Osteoblast (primary cell): ENCODE measurements around the gene KLK14. TPM values are rescaled to one million over a fixed set of nuclear protein-coding genes. Genes with fewer than 3 reads are reported as not detected.

ENCODE experiments used
- DNase-seq: peaks from one replicate; pipeline ENCODE4 v3.0.0; 2011; ENCODE audit warnings: low spot score, mixed read lengths; ENCODE audit not compliant: insufficient read length; ENCODE audit errors: missing footprints
- H2AFZ ChIP-seq: 2 replicates; pipeline ENCODE4 v1.6.0; 2011; ENCODE audit warnings: mild to moderate bottlenecking, low read length
- H3K27ac ChIP-seq: 2 replicates; pipeline ENCODE4 v1.5.1; 2011; ENCODE audit warnings: mild to moderate bottlenecking, low read depth, low read length, moderate library complexity
- H3K27me3 ChIP-seq: 2 replicates; pipeline ENCODE4 v1.6.0; 2012; ENCODE audit warnings: mild to moderate bottlenecking, control low read depth, inconsistent platforms, low read length, moderate library complexity; ENCODE audit not compliant: insufficient read depth
- H3K36me3 ChIP-seq: 2 replicates; pipeline ENCODE4 v1.5.1; 2011; ENCODE audit warnings: mild to moderate bottlenecking, low read length, control low read depth, moderate library complexity; ENCODE audit not compliant: insufficient read depth
- H3K4me1 ChIP-seq: 2 replicates; pipeline ENCODE4 v1.5.1; 2011; ENCODE audit warnings: mild to moderate bottlenecking, low read length, control low read depth, moderate library complexity; ENCODE audit not compliant: insufficient read depth
- H3K4me2 ChIP-seq: 2 replicates; pipeline ENCODE4 v1.6.0; 2011; ENCODE audit warnings: mild to moderate bottlenecking, low read length; ENCODE audit not compliant: insufficient read depth
- H3K4me3 ChIP-seq: fragments of 200-600 bp; sonication (generic); 3 replicates; pipeline ENCODE4 v1.5.1; 2012; ENCODE audit warnings: mild to moderate bottlenecking, low read length, inconsistent platforms; ENCODE audit not compliant: insufficient read depth
- H3K79me2 ChIP-seq: 2 replicates; pipeline ENCODE4 v1.6.0; 2012; ENCODE audit warnings: mild to moderate bottlenecking, low read length, control low read depth, inconsistent platforms; ENCODE audit not compliant: insufficient read depth
- H3K9me3 ChIP-seq: 2 replicates; pipeline ENCODE4 v1.5.1; 2011; ENCODE audit warnings: low read depth, low read length, control low read depth
- H4K20me1 ChIP-seq: 2 replicates; pipeline ENCODE4 v1.6.0; 2012; ENCODE audit warnings: mild to moderate bottlenecking, low read length, control low read depth; ENCODE audit not compliant: insufficient read depth
- total RNA-seq: library from RNA; depleted of rRNA; stranded (reverse); fragments of >200 nt; gene quantifications from 2 replicates; pipeline ENCODE4 v1.2.3, GENCODE V29; 2012
- TF ChIP-seq, protein P1 (sequence below): IDR thresholded peaks from 2 replicates; pipeline ENCODE4 v1.5.1; 2011; ENCODE audit warnings: mild to moderate bottlenecking, low read depth, low read length, moderate library complexity; ENCODE audit errors: extremely low read depth

Gene KLK14
- total RNA-seq, 1 donor = not detected

DNA sequence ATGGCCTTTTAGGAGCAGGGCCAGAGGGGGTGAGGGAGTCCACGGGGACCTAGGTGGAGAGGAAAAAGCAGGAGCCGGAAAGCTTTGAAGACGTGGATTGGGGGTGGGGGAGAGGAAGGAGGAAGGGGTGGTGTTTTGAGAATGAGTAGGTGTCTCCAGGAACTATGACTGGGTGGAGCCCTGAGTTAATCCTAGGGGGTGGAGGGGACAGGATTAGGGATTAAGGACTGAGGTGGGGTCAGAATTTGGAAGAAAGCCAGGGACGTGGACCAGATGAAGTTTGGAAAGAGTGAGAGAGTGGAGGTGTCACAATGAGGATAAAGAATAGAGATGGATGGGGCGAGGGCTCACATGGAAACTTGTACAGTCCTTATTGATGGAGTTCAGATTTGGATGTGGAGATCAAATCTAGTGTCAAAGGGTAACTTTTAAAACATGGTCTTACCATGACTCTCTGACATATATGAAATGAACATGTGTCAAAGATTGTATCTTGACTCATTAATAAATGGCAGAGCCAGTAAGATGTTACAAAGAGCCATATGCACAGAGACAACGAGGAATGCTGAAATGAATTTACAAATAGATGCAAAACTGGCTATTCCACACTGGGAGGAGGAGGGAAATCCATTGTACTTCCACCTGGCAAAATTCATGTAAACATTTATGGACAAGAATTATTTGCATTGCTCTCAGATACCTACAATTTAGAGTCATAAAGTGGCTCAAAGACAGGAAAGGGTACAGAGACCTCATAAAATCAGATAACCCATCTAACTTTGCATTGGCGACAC lies 16.1 kb downstream of the KLK14 start:
- no peak overlapping the region for H2AFZ ChIP-seq
- no peaks in the 10 kb centered on the region for H3K9me3 ChIP-seq
- no peaks in the 10 kb centered on the region for H3K36me3 ChIP-seq
- H3K4me3 ChIP-seq = no peak overlapping the region
- H3K4me2 ChIP-seq = no peak overlapping the region
- no peaks in the 10 kb centered on the region for H3K4me1 ChIP-seq
- no peaks in the 10 kb centered on the region for H3K79me2 ChIP-seq
- TF ChIP-seq, protein P1, sequence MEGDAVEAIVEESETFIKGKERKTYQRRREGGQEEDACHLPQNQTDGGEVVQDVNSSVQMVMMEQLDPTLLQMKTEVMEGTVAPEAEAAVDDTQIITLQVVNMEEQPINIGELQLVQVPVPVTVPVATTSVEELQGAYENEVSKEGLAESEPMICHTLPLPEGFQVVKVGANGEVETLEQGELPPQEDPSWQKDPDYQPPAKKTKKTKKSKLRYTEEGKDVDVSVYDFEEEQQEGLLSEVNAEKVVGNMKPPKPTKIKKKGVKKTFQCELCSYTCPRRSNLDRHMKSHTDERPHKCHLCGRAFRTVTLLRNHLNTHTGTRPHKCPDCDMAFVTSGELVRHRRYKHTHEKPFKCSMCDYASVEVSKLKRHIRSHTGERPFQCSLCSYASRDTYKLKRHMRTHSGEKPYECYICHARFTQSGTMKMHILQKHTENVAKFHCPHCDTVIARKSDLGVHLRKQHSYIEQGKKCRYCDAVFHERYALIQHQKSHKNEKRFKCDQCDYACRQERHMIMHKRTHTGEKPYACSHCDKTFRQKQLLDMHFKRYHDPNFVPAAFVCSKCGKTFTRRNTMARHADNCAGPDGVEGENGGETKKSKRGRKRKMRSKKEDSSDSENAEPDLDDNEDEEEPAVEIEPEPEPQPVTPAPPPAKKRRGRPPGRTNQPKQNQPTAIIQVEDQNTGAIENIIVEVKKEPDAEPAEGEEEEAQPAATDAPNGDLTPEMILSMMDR = no peak
- DNase-seq = peak; percentile 49
- no peaks in the 10 kb centered on the region for H4K20me1 ChIP-seq
- H3K27me3 ChIP-seq = no peaks in the 10 kb centered on the region
- H3K27ac ChIP-seq = no peak overlapping the region

DNA sequence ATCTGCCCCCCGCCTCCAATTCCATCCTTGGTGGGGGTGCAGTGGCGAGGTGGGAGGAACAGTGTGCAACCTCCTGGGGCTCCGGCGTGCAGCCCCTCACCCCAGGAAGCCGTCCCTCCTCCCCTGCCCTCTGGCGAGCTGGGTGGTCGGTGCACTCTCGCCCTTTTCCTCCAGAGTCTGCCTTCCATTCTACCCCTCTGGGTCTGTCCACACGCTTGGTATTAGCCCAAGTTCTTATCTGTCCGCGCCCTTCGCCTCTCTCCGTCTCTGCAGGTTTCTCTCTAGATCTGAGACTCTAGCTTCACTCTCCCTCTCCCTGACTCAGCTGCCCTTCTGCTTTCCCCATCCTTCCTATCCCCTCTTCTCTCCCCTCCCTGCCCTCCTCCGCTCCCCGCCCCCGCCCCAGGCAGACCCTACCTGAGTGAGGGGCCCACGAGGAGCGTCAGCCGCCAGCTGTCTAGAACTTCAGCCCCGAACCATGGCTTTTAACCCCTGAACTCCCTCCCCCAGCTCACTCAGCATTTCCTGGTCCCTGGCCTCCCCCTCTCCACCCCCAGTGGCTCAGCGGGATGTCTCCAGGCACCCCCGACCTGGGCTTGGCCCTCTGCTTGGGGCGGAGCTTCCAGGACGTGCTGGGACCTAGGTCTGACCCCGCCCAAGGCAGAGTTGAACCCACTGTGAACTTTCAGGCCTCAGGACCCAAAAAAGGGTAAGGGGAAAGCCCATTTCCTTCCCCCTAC lies 17.3 kb downstream of the KLK14 start:
- Histone ChIP-seq H3K36me3 (no peaks in the 10 kb centered on the region), H3K4me1 (no peaks in the 10 kb centered on the region), H3K27ac (no peak overlapping the region), H3K79me2 (no peaks in the 10 kb centered on the region), H4K20me1 (no peaks in the 10 kb centered on the region), H3K9me3 (no peaks in the 10 kb centered on the region), H2AFZ (no peak overlapping the region), H3K27me3 (no peaks in the 10 kb centered on the region), H3K4me3 (peak overlapping the region; percentile 16), H3K4me2 (no peak overlapping the region)
- DNase-seq = peak; percentile 80
- TF ChIP-seq, protein P1 = no peak

DNA sequence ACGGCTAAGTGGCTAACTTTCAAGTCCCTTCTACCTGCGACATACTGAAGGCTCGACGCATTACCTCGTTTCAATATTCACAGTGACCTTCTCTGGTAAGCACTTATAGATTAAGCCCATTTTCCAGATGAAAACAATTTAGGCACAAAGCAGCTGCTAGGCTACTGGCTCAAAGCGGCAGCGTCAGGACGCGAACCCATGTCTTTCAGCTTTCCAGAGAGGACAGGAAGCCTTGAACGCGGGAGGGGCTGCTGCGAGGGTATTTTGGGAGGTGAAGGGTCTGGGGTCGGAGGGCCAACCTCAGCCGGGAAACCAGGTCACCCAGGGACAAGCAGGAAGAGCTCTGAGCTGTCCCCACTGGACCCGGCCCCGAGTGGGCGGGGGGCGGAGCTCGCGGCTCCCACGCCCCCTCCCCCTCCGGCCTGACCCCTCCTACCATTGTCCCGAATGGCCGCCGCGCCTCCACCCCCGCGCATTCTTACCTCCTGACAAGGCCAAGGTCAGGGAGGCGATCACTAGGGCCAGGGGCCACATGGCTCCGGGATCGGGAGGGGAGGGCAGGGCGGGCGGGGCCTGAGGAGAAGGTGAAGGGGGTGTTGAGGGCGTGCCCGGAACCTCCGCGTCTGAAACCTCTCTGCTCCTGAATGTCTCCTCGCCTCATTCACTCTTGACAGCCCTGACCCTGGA lies 18.0 kb downstream of the KLK14 start, which contains the start of gene KLK13:
TSS of gene KLK13 (minus strand) at position 559 of the 687 bp plus-strand sequence. CDS start at position 534, 25 bp downstream.
- H3K4me3 ChIP-seq = peak within 1 kb of the TSS; percentile 33

More for the DNA sequence above, 18.0 kb downstream of the KLK14 start, which contains the start of gene KLK13:
- Histone ChIP-seq H4K20me1 (no peaks in the 10 kb centered on the region), H3K4me2 (no peak within 1 kb of the TSS), H2AFZ (no peak within 1 kb of the TSS), H3K9me3 (no peaks in the 10 kb centered on the region), H3K79me2 (no peaks in the 10 kb centered on the region), H3K4me1 (no peaks in the 10 kb centered on the region), H3K27ac (no peak within 1 kb of the TSS), H3K36me3 (no peaks in the 10 kb centered on the region), H3K27me3 (no peaks in the 10 kb centered on the region)
- TF ChIP-seq, protein P1 = no peak
- peak; percentile 46 for DNase-seq
